NCI-H128 (cell line): ENCODE results near the gene PPP1R36.

Experiments used
- DNase-seq: peaks from one replicate; lab custom pipeline; 2025; ENCODE audit not compliant: unreplicated experiment; lab: John Stamatoyannopoulos, UW

Gene PPP1R36, protein sequence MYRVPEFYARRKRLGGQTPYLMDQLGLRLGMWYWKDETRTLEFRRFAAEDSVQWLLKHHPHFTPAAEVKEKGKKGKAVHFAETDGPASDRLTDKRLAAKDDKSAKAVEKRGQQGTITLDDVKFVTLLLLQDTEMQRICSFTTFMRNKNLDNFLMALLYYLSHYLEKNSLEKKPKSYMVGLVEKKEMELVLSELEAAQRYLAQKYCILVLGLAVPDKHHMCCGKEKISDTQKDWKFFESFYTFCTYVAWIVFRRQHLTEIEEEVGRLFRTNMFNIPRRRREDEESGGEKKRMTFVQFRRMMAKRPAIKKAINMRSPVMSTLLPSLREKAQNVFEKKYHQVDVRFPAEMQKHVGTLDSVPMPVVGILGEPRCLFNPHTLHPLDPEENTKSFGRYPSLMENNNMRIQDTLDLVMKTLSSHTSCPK

GRCh38 chr14:64549791-64550620 is at the start of gene PPP1R36:
Gene PPP1R36, plus strand, starts transcription at chr14:64549961. Its CDS starts 37 bp downstream, at chr14:64549998.
- DNase-seq, result no peak

DNA sequence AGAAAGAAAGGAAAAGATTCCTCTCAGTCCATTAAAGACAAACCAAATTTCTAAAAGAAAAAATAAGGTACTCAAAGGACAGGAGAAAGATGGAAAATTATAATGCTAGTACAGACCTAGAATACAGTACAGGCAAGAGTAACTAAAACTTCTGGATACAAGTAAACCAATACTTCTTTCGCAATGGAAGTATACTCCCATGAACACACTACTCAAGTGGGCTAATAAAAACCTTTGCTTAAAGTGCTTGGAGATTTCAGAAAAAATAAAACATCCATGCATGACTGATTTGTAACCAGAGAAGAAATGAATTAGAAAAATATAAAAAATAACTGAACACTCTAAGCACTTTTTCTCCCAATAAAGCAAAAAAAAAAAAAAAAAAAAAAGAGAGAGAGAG is 49.7 kb upstream of the PPP1R36 start:
- no peak for DNase-seq

DNA sequence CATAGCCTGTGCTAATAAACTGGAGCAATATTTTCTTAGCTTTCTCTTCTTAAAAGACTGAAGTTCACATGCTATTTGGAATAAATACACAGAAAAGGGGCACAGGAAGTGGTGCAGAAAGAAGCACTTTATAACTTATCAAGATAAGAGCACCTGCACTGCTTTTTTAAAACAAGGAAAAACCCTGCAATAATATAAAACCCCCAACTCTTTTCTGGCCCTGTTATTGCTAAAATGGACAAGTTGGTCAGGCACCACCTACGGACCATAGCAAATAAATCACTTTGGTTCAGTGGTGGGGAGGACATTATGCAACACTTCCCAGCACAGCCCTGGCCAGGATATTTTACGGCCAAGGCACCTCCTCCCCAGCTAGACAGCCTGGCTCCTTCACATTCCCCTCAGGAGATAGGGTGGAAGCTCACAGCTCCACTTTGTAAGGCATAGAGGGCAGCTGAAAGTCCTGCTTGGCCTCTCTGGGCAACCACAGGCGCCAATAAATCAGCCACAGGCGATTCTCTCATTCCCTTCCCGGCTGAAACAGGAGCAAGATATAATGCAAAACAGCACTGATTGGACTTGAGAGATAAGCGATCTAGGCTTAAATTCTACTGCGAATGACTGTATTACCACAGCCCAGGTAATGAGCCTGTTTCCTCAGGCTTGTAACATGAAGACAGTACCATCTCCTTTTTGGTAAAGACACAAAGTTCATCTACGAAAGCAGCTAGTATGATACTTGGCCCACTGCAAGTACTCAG is 48.2 kb upstream of the PPP1R36 start:
- no peak for DNase-seq

DNA sequence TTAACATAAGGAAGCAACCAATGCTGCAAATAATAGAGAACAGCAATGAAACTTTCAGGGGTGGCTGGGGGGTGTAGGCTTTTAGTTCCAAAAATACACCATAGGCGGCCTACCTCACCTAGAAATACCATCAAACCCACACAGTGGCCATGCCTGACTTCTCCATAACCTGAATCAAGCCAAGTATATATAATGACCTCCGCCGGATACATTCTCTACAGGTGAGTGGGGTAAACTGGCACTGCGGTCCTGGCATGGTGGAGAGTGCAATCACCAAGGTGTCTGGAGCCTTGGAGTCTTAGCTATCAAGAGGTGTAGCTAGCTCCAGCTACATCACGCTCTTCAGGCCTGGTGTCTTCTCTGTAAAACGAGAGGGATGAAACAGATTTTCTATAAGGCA is 47.3 kb upstream of the PPP1R36 start:
- no peak for DNase-seq

DNA sequence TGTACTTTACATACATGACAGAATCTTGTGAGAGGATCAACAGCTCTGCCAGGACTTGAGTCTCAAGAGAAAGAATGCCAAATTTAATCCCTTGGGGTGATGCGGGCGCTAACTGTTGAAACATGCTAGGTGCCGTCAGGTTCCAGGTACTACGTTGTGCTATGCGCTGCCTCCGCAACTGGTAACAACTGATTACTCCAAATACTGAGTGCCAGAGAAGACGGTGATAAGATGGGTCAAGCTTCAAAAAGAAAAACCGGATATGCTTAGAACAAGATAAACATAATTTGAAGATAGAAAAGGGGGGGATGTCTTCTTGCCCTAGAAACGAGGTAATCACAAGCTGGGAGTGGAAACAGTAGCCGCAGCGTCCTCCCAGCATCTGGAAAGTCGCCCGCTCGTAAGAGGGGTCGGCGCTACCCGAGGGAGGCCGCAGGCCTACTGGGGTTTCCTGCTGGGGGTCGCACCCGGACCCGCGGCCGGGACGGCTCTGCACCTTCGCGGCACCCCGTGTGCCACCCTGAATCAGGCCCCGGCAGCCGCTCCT is 46.8 kb upstream of the PPP1R36 start:
- no peak for DNase-seq

GRCh38 chr14:64503434-64504309 is 46.1 kb upstream of the PPP1R36 start, which contains the start of gene ZBTB25:
Gene ZBTB25, minus strand, starts transcription at chr14:64503838. Its CDS starts 13,305 bp downstream, at chr14:64490533.
- DNase-seq, result peak; percentile 80

GRCh38 chr14:64504310-64504896 is 45.4 kb upstream of the PPP1R36 start, which contains the start of gene ZBTB1:
Gene ZBTB1, plus strand, starts transcription at chr14:64504770. Its CDS starts 16,735 bp downstream, at chr14:64521505.
- peak; percentile 65 for DNase-seq

DNA sequence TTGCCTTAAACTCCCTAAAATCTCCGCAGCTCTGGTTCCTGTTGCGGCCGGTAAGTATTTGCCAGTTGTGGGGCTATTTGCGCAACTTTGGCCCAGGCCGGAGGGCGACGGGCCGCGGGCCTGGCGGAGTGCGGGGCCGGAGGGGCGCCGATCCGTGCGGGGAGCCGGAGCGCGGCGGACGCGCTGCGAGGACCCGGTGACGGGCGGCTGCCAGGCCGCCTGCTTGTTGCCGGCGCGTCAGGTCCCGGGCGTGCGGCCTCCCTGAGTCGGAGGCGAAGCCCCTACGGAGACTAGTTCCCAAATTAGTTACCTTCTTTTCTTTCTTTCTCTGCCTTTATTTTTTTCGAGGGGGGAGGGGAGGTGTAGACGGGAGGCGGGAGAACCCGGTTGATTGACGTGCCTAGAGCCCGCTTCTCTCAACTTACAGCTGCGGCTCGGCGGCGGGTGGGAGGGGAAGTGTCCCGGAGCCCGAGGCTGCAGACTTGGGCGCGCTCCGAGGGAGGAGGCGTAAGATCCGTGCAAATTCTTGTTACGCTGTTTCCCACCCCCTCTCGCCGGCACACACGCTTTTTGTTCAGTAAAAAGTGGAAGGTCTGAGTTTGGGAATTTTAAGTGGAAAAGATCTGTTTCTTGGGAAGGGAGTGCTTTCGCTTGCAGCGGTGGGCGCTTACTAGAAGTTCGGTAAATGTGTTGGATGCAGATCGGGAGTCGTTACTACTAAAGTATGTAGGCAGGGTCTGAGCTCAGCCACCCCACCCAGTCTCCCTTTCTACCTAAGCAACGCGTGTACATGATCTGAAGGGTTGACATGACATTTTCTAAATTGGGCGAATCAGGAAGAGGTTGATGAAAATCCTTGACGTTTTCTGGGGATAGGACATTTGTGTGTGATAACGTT is 44.6 kb upstream of the PPP1R36 start:
- DNase-seq, result peak; percentile 67

DNA sequence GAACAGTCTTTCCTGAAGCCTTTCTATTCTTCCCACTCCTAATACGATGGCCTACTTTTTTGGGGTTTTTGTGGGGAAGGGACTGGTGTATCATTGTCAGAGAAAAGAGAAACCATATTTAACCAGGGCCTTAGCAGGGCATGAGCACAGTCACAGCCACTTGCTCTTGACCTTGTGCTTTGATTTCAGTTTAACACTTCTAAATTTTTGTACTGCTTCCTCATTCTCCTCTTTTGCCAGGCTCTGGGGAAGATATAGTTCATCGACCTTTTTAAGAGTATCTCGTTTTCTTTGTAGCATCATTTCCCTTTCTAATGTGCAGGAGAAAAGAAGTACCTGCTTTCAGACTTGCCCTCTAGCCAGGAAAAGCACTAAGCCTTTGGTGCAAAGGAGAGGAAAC is 43.0 kb upstream of the PPP1R36 start:
- DNase-seq, result no peak

- DNase-seq, result no peak
Observed at GRCh38 chr14:64507376-64508156, 42.2 kb upstream of the PPP1R36 start.

GRCh38 chr14:64508215-64508776 is 41.5 kb upstream of the PPP1R36 start:
- DNase-seq, result no peak

DNA sequence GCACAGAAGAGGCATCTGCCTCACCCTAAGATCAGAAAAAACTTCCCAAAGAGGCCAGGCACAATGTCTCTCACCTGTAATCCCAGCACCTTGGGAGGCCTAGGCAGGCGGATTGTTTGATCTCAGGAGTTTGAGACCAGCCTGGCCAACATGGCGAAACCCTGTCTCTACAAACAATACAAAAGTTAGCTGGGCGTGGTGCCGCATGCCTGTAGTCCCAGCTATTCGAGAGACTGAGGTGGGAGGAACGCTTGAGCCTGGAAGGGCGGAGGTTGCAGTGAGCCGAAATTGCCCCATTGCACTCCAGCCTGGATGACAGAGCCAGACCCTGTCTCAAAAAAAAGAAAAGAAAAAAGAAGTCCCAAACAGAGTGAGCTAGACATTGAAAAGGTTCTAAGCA is 40.7 kb upstream of the PPP1R36 start:
- DNase-seq, result no peak

GRCh38 chr14:64510825-64511671 is 38.7 kb upstream of the PPP1R36 start:
- DNase-seq, result peak; percentile 48

DNA sequence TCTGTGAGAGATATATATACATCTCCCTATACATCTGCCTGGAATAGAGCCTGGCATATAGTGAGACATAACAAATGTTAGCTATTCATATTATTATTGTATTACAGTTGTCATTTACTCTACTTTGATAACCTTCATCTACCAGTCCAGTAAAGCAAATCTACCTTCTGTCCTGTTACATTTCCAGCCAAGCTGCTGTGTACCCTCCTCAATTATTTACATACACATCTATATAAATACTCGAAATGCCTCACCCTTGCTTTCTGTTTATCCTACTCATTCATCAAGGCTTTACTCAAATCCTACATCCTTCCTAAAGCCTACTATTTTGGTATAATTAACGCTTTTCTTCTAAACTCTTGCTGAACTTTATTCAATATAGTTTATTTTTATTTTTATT is 36.5 kb upstream of the PPP1R36 start:
- no peak for DNase-seq

GRCh38 chr14:64515053-64515452 is 34.7 kb upstream of the PPP1R36 start:
- no peak for DNase-seq

DNA sequence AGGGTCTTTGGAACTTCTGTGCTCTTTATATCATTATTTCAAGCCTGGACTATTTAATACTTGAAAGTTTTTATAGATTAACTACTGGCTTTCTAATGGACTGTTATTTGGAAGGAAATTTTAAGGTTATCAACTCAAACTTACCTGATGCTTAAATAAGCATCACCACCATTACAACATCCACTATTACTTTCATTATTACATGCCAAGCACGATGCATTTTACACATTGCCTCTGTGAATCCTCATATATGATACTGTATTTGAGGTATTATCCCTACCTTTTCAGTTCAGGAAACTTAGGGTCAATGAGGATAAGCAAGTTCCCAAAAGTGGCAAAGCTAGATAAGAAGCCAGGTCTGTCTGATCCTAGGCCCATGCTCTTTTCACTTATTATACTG is 32.8 kb upstream of the PPP1R36 start:
- DNase-seq, result no peak
